H9 (cell line): ENCODE results near the gene HOXB1. TPM values are rescaled to one million over a fixed set of nuclear protein-coding genes. Genes with fewer than 3 reads are reported as not detected.

ENCODE experiments used
- DNase-seq: peaks from one replicate; pipeline ENCODE4 v3.0.0-alpha.2; 2017
- H2AFZ ChIP-seq: one replicate; pipeline ENCODE4 v1.6.1; 2013; ENCODE audit warnings: mild to moderate bottlenecking, low read length, control low read depth, moderate library complexity
- H2AK5ac ChIP-seq: 2 replicates; pipeline ENCODE4 v1.6.1; 2013; ENCODE audit warnings: low read length, control low read depth, mixed read lengths; ENCODE audit not compliant: insufficient read length
- H2BK120ac ChIP-seq: one replicate; pipeline ENCODE4 v1.6.1; 2013; ENCODE audit warnings: low read depth, mild to moderate bottlenecking, low read length, control low read depth, inconsistent platforms; ENCODE audit not compliant: poor library complexity, severe bottlenecking
- H2BK12ac ChIP-seq: 2 replicates; pipeline ENCODE4 v1.6.1; 2013; ENCODE audit warnings: low read length, control low read depth, mixed read lengths, low read depth; ENCODE audit not compliant: insufficient read length
- H2BK15ac ChIP-seq: 2 replicates; pipeline ENCODE4 v1.6.1; 2013; ENCODE audit warnings: low read depth, low read length, control low read depth
- H2BK20ac ChIP-seq: one replicate; pipeline ENCODE4 v1.6.1; 2013; ENCODE audit warnings: low read depth, mild to moderate bottlenecking, low read length, control low read depth, inconsistent platforms; ENCODE audit not compliant: poor library complexity, severe bottlenecking
- H2BK5ac ChIP-seq: 2 replicates; pipeline ENCODE4 v1.6.1; 2013; ENCODE audit warnings: low read length, control low read depth, mixed read lengths; ENCODE audit not compliant: insufficient read length
- H3K14ac ChIP-seq: 2 replicates; pipeline ENCODE4 v1.6.1; 2013; ENCODE audit warnings: low read length, control low read depth; ENCODE audit not compliant: insufficient read depth
- H3K18ac ChIP-seq: 2 replicates; pipeline ENCODE4 v1.6.1; 2013; ENCODE audit warnings: low read depth, mild to moderate bottlenecking, mixed read lengths, low read length, control low read depth; ENCODE audit not compliant: insufficient read length
- H3K23ac ChIP-seq: 2 replicates; pipeline ENCODE4 v1.6.1; 2013; ENCODE audit warnings: low read length, control low read depth, mixed read lengths, low read depth; ENCODE audit not compliant: insufficient read length
- H3K23me2 ChIP-seq: 2 replicates; pipeline ENCODE4 v1.6.1; 2013; ENCODE audit warnings: low read depth, mild to moderate bottlenecking, mixed read lengths, low read length, control low read depth; ENCODE audit not compliant: insufficient read length, poor library complexity, severe bottlenecking
- H3K27ac ChIP-seq: 2 replicates; pipeline ENCODE4 v1.5.1; 2013; ENCODE audit warnings: low read length, control low read depth, mixed read lengths, low read depth; ENCODE audit not compliant: insufficient read length
- H3K27me3 ChIP-seq: 2 replicates; pipeline ENCODE4 v1.6.1; 2013; ENCODE audit warnings: low read length, control low read depth, inconsistent platforms; ENCODE audit not compliant: insufficient read depth
- H3K4ac ChIP-seq: 2 replicates; pipeline ENCODE4 v1.6.1; 2013; ENCODE audit warnings: low read depth, mild to moderate bottlenecking, control low read depth, inconsistent platforms, low read length, moderate library complexity
- H3K4me1 ChIP-seq: 2 replicates; pipeline ENCODE4 v1.6.1; 2013; ENCODE audit warnings: low read length, control low read depth, inconsistent platforms; ENCODE audit not compliant: insufficient read depth
- H3K4me2 ChIP-seq: 2 replicates; pipeline ENCODE4 v1.6.1; 2013; ENCODE audit warnings: low read length, control low read depth, mixed read lengths; ENCODE audit not compliant: insufficient read length, insufficient read depth
- H3K56ac ChIP-seq: 2 replicates; pipeline ENCODE4 v1.6.1; 2013; ENCODE audit warnings: low read depth, mild to moderate bottlenecking, mixed read lengths, low read length, control low read depth; ENCODE audit not compliant: insufficient read length
- H3K79me1 ChIP-seq: 2 replicates; pipeline ENCODE4 v1.6.1; 2013; ENCODE audit warnings: low read depth, mild to moderate bottlenecking, moderate library complexity, low read length, control low read depth, inconsistent platforms; ENCODE audit not compliant: insufficient read depth, poor library complexity, severe bottlenecking
- H3K79me2 ChIP-seq: 2 replicates; pipeline ENCODE4 v1.6.1; 2013; ENCODE audit warnings: low read length, control low read depth, inconsistent platforms; ENCODE audit not compliant: insufficient read depth
- H3K9ac ChIP-seq: 2 replicates; pipeline ENCODE4 v1.6.1; 2013; ENCODE audit warnings: low read length, control low read depth, mixed read lengths; ENCODE audit not compliant: insufficient read length; ENCODE audit errors: extremely low read depth
- H3K9me3 ChIP-seq: one replicate; pipeline ENCODE4 v1.6.1; 2013; ENCODE audit warnings: low read depth, low read length, inconsistent platforms; ENCODE audit not compliant: control insufficient read depth
- H3T11ph ChIP-seq: one replicate; pipeline ENCODE4 v1.6.1; 2013; ENCODE audit warnings: mild to moderate bottlenecking, low read length, control low read depth, inconsistent platforms
- H4K20me1 ChIP-seq: one replicate; pipeline ENCODE4 v1.6.1; 2013; ENCODE audit not compliant: control insufficient read depth, insufficient read length, insufficient read depth
- H4K5ac ChIP-seq: 2 replicates; pipeline ENCODE4 v1.6.1; 2013; ENCODE audit warnings: low read depth, mild to moderate bottlenecking, mixed read lengths, low read length, control low read depth; ENCODE audit not compliant: insufficient read length
- H4K8ac ChIP-seq: replicated peaks from 2 replicates; pipeline ENCODE4 v1.6.1; 2013; ENCODE audit warnings: low read length, control low read depth, mixed read lengths, low read depth; ENCODE audit not compliant: insufficient read length
- H4K91ac ChIP-seq: 2 replicates; pipeline ENCODE4 v1.6.1; 2013; ENCODE audit warnings: low read depth, mild to moderate bottlenecking, moderate library complexity, mixed read lengths, low read length, control low read depth; ENCODE audit not compliant: insufficient read length
- H3K27ac Mint-ChIP-seq, 3 experiments: 2 replicates in 2 of 3; 3 replicates in 1 of 3; pipeline ENCODE4 v1.8.0; 2020 to 2021; ENCODE audit warnings: mixed read lengths in 3 of 3, mild to moderate bottlenecking in 1 of 3, moderate library complexity in 1 of 3
- H3K27me3 Mint-ChIP-seq: 2 replicates; pipeline ENCODE4 v1.8.0; 2021; ENCODE audit warnings: low read depth, mild to moderate bottlenecking, moderate library complexity, mixed read lengths
- H3K36me3 Mint-ChIP-seq, 3 experiments: 2 replicates in 2 of 3; 3 replicates in 1 of 3; pipeline ENCODE4 v1.8.0; 2020 to 2021; ENCODE audit warnings: low read depth in 3 of 3, mixed read lengths in 3 of 3; ENCODE audit not compliant: insufficient read depth in 1 of 3
- H3K4me1 Mint-ChIP-seq, 2 experiments: 2 replicates each; pipeline ENCODE4 v1.8.0; 2020; ENCODE audit warnings: mixed read lengths in 2 of 2
- H3K4me3 Mint-ChIP-seq, 2 experiments: 2 replicates in 1 of 2; 3 replicates in 1 of 2; pipeline ENCODE4 v1.8.0; 2020 to 2021; ENCODE audit warnings: mild to moderate bottlenecking in 2 of 2, mixed read lengths in 2 of 2, moderate library complexity in 1 of 2
- H3K9me3 Mint-ChIP-seq, 2 experiments: 2 replicates in 1 of 2; 3 replicates in 1 of 2; pipeline ENCODE4 v1.8.0; 2020; ENCODE audit warnings: mild to moderate bottlenecking in 2 of 2, mixed read lengths in 2 of 2, moderate library complexity in 1 of 2
- WGBS: extraction: QIAGEN DNeasy Blood & Tissue Kit; methylation state at CpG from one replicate; pipeline ENCODE4 v1.1.7; 2013; ENCODE audit warnings: missing lambda C conversion rate, low lambda C conversion rate, mixed read lengths; ENCODE audit not compliant: insufficient read length; ENCODE audit errors: extremely low coverage; 5-methylcytosine and 5-hydroxymethylcytosine counted together
- total RNA-seq: library from RNA; stranded (reverse); gene quantifications from 2 replicates; pipeline ENCODE4 v1.2.1, GENCODE V29; 2021
- TF ChIP-seq, protein P1 (sequence below): fragments of 200-600 bp; sonication (generic); conservative IDR thresholded peaks from 3 replicates; pipeline ENCODE4 v1.8.0; 2021; ENCODE audit warnings: antibody characterized with exemption, mild to moderate bottlenecking

HOXB1 gene
- total RNA-seq, 1 experiment from 2014 or later = not detected

- Histone ChIP-seq H2BK120ac (no peak overlapping the region), H3T11ph (no peak overlapping the region), H4K5ac (no peak overlapping the region), H3K27me3 (peaks cover 2% of the 10 kb centered on the region; the same call in 1 of the 2 replicates), H4K20me1 (no peaks in the 10 kb centered on the region), H2BK20ac (no peak overlapping the region), H4K91ac (no peak overlapping the region), H2BK12ac (no peak overlapping the region), H3K9ac (no peak overlapping the region), H2AK5ac (no peak overlapping the region), H3K18ac (no peak overlapping the region), H3K79me2 (no peaks in the 10 kb centered on the region), H3K79me1 (no peaks in the 10 kb centered on the region), H3K27ac (no peak overlapping the region), H3K4me1 (peaks cover 9% of the 10 kb centered on the region), H3K14ac (no peak overlapping the region), H3K9me3 (no peaks in the 10 kb centered on the region), H3K4ac (no peak overlapping the region), H2BK15ac (no peak overlapping the region), H3K23ac (no peak overlapping the region), H2AFZ (no peak overlapping the region), H4K8ac (no peak overlapping the region), H3K23me2 (no peaks in the 10 kb centered on the region), H2BK5ac (no peak overlapping the region), H3K56ac (no peak overlapping the region), H3K4me2 (peak overlapping the region; percentile 13)
- DNase-seq = no peak
- Mint-ChIP-seq H3K27me3 (peaks cover 100% of the 10 kb centered on the region), H3K4me3 (no peak overlapping the region), H3K36me3 (no peaks in the 10 kb centered on the region), H3K27ac (0 out of 7 replicates have a peak overlapping the region, but pooled peaks of 1 of the 3 experiments have one; percentile 7), H3K4me1 (peaks cover 41 to 48% of the 10 kb centered on the region in 2 experiments), H3K9me3 (peaks cover 0 to 12% of the 10 kb centered on the region in 2 experiments; a peak in 3 of 5 replicates)
- TF ChIP-seq, protein P1, sequence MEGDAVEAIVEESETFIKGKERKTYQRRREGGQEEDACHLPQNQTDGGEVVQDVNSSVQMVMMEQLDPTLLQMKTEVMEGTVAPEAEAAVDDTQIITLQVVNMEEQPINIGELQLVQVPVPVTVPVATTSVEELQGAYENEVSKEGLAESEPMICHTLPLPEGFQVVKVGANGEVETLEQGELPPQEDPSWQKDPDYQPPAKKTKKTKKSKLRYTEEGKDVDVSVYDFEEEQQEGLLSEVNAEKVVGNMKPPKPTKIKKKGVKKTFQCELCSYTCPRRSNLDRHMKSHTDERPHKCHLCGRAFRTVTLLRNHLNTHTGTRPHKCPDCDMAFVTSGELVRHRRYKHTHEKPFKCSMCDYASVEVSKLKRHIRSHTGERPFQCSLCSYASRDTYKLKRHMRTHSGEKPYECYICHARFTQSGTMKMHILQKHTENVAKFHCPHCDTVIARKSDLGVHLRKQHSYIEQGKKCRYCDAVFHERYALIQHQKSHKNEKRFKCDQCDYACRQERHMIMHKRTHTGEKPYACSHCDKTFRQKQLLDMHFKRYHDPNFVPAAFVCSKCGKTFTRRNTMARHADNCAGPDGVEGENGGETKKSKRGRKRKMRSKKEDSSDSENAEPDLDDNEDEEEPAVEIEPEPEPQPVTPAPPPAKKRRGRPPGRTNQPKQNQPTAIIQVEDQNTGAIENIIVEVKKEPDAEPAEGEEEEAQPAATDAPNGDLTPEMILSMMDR = no peak
- no CpG with 5 or more reads among the region's 3 CpGs for WGBS
Measured at GRCh38 chr17:48515925-48516900, 14.6 kb downstream of the HOXB1 start.
